Measurements from ENCODE around the gene TCF7L1. TPM values are rescaled to one million over a fixed set of nuclear protein-coding genes. Genes with fewer than 3 reads are reported as not detected.
A peak's percentile ranks its signal among the peaks of the same experiment; 100 is the strongest.

Gene TCF7L1
- total RNA-seq, 2 donors from 2014 or later, result 8.3 to 8.8 TPM

- H3K4me1 ChIP-seq (ENCODE audit: control insufficient read depth in 1 of 2, low read depth in 2 of 2), result peaks cover 24 to 26% of the 10 kb centered on the region in 2 donors
These were observed 105.9 kb downstream of the TCF7L1 start for GRCh38 chr2:85239102-85239501.

GRCh38 chr2:85240055-85240454, 106.9 kb downstream of the TCF7L1 start:
- no peaks in the 10 kb centered on the region for H3K27me3 ChIP-seq (replicated peaks; ENCODE audit: insufficient read depth)
- DNase-seq (ENCODE audit: low spot score) (no peak), ATAC-seq (ENCODE audit: insufficient number of reproducible peaks, low FRiP score, low read depth) (no peak)
- peak overlapping the region; percentile 20 to 51 for H3K27ac ChIP-seq
- no peaks in the 10 kb centered on the region for H3K36me3 ChIP-seq
- peaks cover 24 to 26% of the 10 kb centered on the region in 2 donors for H3K4me1 ChIP-seq (ENCODE audit: control insufficient read depth in 1 of 2, low read depth in 2 of 2)
- TF ChIP-seq CTCF (IDR thresholded peaks at IDR 0.05), result no peak
- no peaks in the 10 kb centered on the region for H3K9me3 ChIP-seq
- no peak overlapping the region for H3K4me3 ChIP-seq

More at GRCh38 chr2:85239102-85239501, 105.9 kb downstream of the TCF7L1 start:
- TF ChIP-seq CTCF (IDR thresholded peaks at IDR 0.05), result no peak
- Histone ChIP-seq H3K27ac (no peak overlapping the region), H3K9me3 (no peaks in the 10 kb centered on the region), H3K27me3 (replicated peaks; ENCODE audit: insufficient read depth) (no peaks in the 10 kb centered on the region), H3K36me3 (no peaks in the 10 kb centered on the region), H3K4me3 (no peak overlapping the region)
- no peak for DNase-seq (ENCODE audit: low spot score)
- ATAC-seq (ENCODE audit: insufficient number of reproducible peaks, low FRiP score, low read depth), result no peak

- no peaks in the 10 kb centered on the region for H3K27me3 ChIP-seq (replicated peaks; ENCODE audit: insufficient read depth)
- no peak overlapping the region for H3K27ac ChIP-seq
- no peaks in the 10 kb centered on the region for H3K36me3 ChIP-seq
- H3K4me3 ChIP-seq, result no peak overlapping the region
- no peaks in the 10 kb centered on the region for H3K9me3 ChIP-seq
- DNase-seq (ENCODE audit: low spot score) (no peak), ATAC-seq (ENCODE audit: insufficient number of reproducible peaks, low FRiP score, low read depth) (no peak)
- peaks cover 26 to 40% of the 10 kb centered on the region in 2 donors for H3K4me1 ChIP-seq (ENCODE audit: control insufficient read depth in 1 of 2, low read depth in 2 of 2)
- no peak for TF ChIP-seq CTCF (IDR thresholded peaks at IDR 0.05)
These were observed 109.1 kb downstream of the TCF7L1 start for GRCh38 chr2:85242321-85242720.

- H3K4me3 ChIP-seq, result no peak overlapping the region
- peaks cover 32 to 51% of the 10 kb centered on the region in 2 donors for H3K4me1 ChIP-seq (ENCODE audit: control insufficient read depth in 1 of 2, low read depth in 2 of 2)
- no peak for ATAC-seq (ENCODE audit: insufficient number of reproducible peaks, low FRiP score, low read depth)
- no peak overlapping the region for H3K27ac ChIP-seq
- H3K36me3 ChIP-seq, result no peaks in the 10 kb centered on the region
- no peaks in the 10 kb centered on the region for H3K27me3 ChIP-seq (replicated peaks; ENCODE audit: insufficient read depth)
- peak; percentile 35 for TF ChIP-seq CTCF (IDR thresholded peaks at IDR 0.05)
- H3K9me3 ChIP-seq, result no peaks in the 10 kb centered on the region
- no peak for DNase-seq (ENCODE audit: low spot score)
These were observed 110.2 kb downstream of the TCF7L1 start for GRCh38 chr2:85243101-85244072.

- DNase-seq (ENCODE audit: low spot score) (no peak), ATAC-seq (ENCODE audit: insufficient number of reproducible peaks, low FRiP score, low read depth) (no peak)
- Histone ChIP-seq H3K27me3 (replicated peaks; ENCODE audit: insufficient read depth) (no peaks in the 10 kb centered on the region), H3K4me3 (no peak overlapping the region), H3K9me3 (no peaks in the 10 kb centered on the region), H3K4me1 (ENCODE audit: control insufficient read depth in 1 of 2, low read depth in 2 of 2) (peaks cover 43 to 65% of the 10 kb centered on the region in 2 donors), H3K27ac (no peak overlapping the region), H3K36me3 (no peaks in the 10 kb centered on the region)
- no peak for TF ChIP-seq CTCF (IDR thresholded peaks at IDR 0.05)
These were observed 111.6 kb downstream of the TCF7L1 start for GRCh38 chr2:85244828-85245227.
